ENCODE measurements around the gene CSH2. TPM values are rescaled to one million over a fixed set of nuclear protein-coding genes. Genes with fewer than 3 reads are reported as not detected.

CSH2 gene
- total RNA-seq, 2 donors from 2014 or later: not detected

DNA sequence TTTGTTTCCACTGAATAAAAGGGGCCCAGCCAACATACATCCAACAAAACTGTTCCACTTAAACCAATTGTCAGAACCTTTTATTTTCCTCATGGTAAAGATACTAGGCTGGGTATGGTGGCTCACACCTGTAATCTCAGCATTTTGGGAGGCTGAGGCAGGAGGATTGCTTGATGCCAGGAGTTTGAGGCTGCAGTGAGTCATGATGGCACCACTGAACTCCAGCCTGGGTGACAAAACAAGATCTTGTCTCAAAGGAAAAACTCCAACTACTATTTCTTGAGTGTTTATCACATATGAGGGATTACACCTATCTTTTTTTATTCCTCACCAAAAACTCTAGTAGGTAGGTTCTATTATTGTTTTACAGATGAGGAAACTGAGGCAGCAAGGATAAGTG, 50.9 kb downstream of the CSH2 start:
- intact Hi-C loops (cut with DNase I): loop anchor here (10.0 kb wide), 1 partner anchor 48 kb away; the partner anchor contains the start of genes CCDC47 and DDX42
- Histone ChIP-seq H3K27me3 (no peaks in the 10 kb centered on the region), H3K27ac (no peak overlapping the region), H3K36me3 (peaks cover 16% of the 10 kb centered on the region), H3K9ac (ENCODE audit: low read depth in 2 of 2, low read length in 2 of 2) (no peak overlapping the region), H3K4me3 (no peak overlapping the region), H3K9me3 (no peaks in the 10 kb centered on the region), H3K4me1 (peaks cover 7% of the 10 kb centered on the region)
- TF ChIP-seq, protein P1, sequence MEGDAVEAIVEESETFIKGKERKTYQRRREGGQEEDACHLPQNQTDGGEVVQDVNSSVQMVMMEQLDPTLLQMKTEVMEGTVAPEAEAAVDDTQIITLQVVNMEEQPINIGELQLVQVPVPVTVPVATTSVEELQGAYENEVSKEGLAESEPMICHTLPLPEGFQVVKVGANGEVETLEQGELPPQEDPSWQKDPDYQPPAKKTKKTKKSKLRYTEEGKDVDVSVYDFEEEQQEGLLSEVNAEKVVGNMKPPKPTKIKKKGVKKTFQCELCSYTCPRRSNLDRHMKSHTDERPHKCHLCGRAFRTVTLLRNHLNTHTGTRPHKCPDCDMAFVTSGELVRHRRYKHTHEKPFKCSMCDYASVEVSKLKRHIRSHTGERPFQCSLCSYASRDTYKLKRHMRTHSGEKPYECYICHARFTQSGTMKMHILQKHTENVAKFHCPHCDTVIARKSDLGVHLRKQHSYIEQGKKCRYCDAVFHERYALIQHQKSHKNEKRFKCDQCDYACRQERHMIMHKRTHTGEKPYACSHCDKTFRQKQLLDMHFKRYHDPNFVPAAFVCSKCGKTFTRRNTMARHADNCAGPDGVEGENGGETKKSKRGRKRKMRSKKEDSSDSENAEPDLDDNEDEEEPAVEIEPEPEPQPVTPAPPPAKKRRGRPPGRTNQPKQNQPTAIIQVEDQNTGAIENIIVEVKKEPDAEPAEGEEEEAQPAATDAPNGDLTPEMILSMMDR (IDR thresholded peaks at IDR 0.05): no peak
- DNase-seq: no peak

Other genes starting within 250 kb of the CSH2 start
- gene LIMD2, start 173.6 kb downstream of the CSH2 start, total RNA-seq: 1 to 10 TPM; 3.6 to 5.6 TPM
- gene STRADA, start 131.9 kb downstream of the CSH2 start, total RNA-seq: 10 to 100 TPM; 15.6 to 19.9 TPM
- 100 to 1,000 TPM; 128 to 145 TPM for gene CCDC47, start 100.1 kb downstream of the CSH2 start, total RNA-seq
- 10 to 100 TPM; 71.1 to 74.5 TPM for gene DDX42, start 99.5 kb downstream of the CSH2 start, total RNA-seq
- gene PSMC5, start 46.2 kb downstream of the CSH2 start, total RNA-seq: 100 to 1,000 TPM in 1 of 2 donors, 10 to 100 TPM in 1; 86.1 to 138 TPM
- gene FTSJ3, start 46.0 kb downstream of the CSH2 start, total RNA-seq: 10 to 100 TPM; 25.4 to 44.6 TPM
- 100 to 1,000 TPM in 1 of 2 donors, 10 to 100 TPM in 1; 77.2 to 124 TPM for gene SMARCD2, start 31.0 kb downstream of the CSH2 start, total RNA-seq
- not detected for gene GH2, start 8.3 kb upstream of the CSH2 start, total RNA-seq
- gene CSH1, start 22.9 kb upstream of the CSH2 start, total RNA-seq: not detected
- not detected for gene CSHL1, start 37.6 kb upstream of the CSH2 start, total RNA-seq
- not detected for gene GH1, start 45.2 kb upstream of the CSH2 start, total RNA-seq
- 1 to 10 TPM; 1.5 to 1.7 TPM for gene CD79B, start 58.7 kb upstream of the CSH2 start, total RNA-seq
- under 1 TPM; 0.07 to 0.27 TPM for gene SCN4A, start 99.2 kb upstream of the CSH2 start, total RNA-seq
- gene PRR29, start 124.7 kb upstream of the CSH2 start, total RNA-seq: under 1 TPM in 1 of 2 donors, not detected in 1; 0.16 TPM
- 1 to 10 TPM; 9.2 to 9.5 TPM for gene ICAM2, start 147.0 kb upstream of the CSH2 start, total RNA-seq